WERI-Rb-1 (cell line): ENCODE data around the gene EFCAB6.

Experiments used
- DNase-seq: peaks from one replicate; pipeline ENCODE4 v3.0.0-alpha.2; 2020
- H3K27ac ChIP-seq: fragments of 250-450 bp; sonication (Bioruptor Pico); 2 replicates; pipeline ENCODE4 v1.5.1; 2020; ENCODE audit warnings: mild to moderate bottlenecking, moderate library complexity
- H3K27me3 ChIP-seq: fragments of 250-450 bp; sonication (Bioruptor Pico); 2 replicates; pipeline ENCODE4 v1.5.1; 2021; ENCODE audit warnings: mild to moderate bottlenecking, low read depth, moderate library complexity; ENCODE audit not compliant: insufficient read depth, severe bottlenecking
- H3K36me3 ChIP-seq: fragments of 250-450 bp; sonication (Bioruptor Pico); 2 replicates; pipeline ENCODE4 v1.5.1; 2020; ENCODE audit warnings: mild to moderate bottlenecking, moderate library complexity
- H3K4me3 ChIP-seq: 2 replicates; pipeline ENCODE4 v1.5.1; 2011; ENCODE audit warnings: low read depth, mild to moderate bottlenecking, control low read depth, low read length
- H3K9me3 ChIP-seq: fragments of 250-450 bp; sonication (Bioruptor Pico); 2 replicates; pipeline ENCODE4 v1.5.1; 2021; ENCODE audit warnings: mild to moderate bottlenecking, moderate library complexity; ENCODE audit not compliant: severe bottlenecking
- CTCF ChIP-seq: IDR thresholded peaks from 2 replicates; pipeline ENCODE4 v1.5.1; 2011; ENCODE audit warnings: low read depth, mild to moderate bottlenecking, control low read depth, inconsistent platforms, low read length

EFCAB6 gene

GRCh38 chr22:43529934-43530333 lies 282.2 kb downstream of the EFCAB6 start:
- H3K36me3 ChIP-seq, result no peaks in the 10 kb centered on the region
- no peak for TF ChIP-seq CTCF
- no peak overlapping the region for H3K27ac ChIP-seq
- no peak overlapping the region for H3K4me3 ChIP-seq
- no peak for DNase-seq
- no peaks in the 10 kb centered on the region for H3K9me3 ChIP-seq
- H3K27me3 ChIP-seq, result no peaks in the 10 kb centered on the region

- no peaks in the 10 kb centered on the region for H3K36me3 ChIP-seq
- no peak overlapping the region for H3K27ac ChIP-seq
- no peak for TF ChIP-seq CTCF
Observed at GRCh38 chr22:43529461-43529860, 282.6 kb downstream of the EFCAB6 start.

GRCh38 chr22:43528601-43529360 lies 283.3 kb downstream of the EFCAB6 start:
- H3K27me3 ChIP-seq, result no peaks in the 10 kb centered on the region

More at GRCh38 chr22:43529461-43529860, 282.6 kb downstream of the EFCAB6 start:
- no peaks in the 10 kb centered on the region for H3K9me3 ChIP-seq
- no peak for DNase-seq
- H3K4me3 ChIP-seq, result no peak overlapping the region
- H3K27me3 ChIP-seq, result no peaks in the 10 kb centered on the region

DNA sequence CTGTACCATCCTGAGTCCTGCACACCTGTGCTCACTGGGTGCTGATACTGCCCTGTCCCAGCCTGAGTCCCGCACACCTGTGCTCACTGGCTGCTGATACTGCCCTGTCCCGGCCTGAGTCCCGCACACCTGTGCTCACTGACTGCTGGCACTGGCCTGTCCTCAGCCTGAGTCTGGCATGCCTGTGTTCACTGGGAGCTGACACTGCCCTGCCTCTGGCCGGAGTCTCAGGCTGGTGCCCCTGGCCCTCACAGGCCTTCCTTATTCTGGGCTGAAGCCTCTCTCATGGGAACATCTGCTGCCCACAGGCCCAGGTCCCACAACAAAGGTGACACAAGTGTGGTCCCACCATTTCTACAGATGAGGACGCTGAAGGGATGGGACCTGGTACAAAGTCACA lies 285.2 kb downstream of the EFCAB6 start:
- H3K27ac ChIP-seq, result no peak overlapping the region
- TF ChIP-seq CTCF, result no peak
- no peak for DNase-seq
- no peaks in the 10 kb centered on the region for H3K27me3 ChIP-seq
- no peaks in the 10 kb centered on the region for H3K36me3 ChIP-seq
- no peaks in the 10 kb centered on the region for H3K9me3 ChIP-seq
- no peak overlapping the region for H3K4me3 ChIP-seq

More at GRCh38 chr22:43528601-43529360, 283.3 kb downstream of the EFCAB6 start:
- Histone ChIP-seq H3K4me3 (no peak overlapping the region), H3K36me3 (no peaks in the 10 kb centered on the region), H3K27ac (no peak overlapping the region), H3K9me3 (no peaks in the 10 kb centered on the region)
- TF ChIP-seq CTCF, result no peak
- DNase-seq, result no peak

GRCh38 chr22:43526117-43526655 lies 285.9 kb downstream of the EFCAB6 start:
- Histone ChIP-seq H3K4me3 (no peak overlapping the region), H3K9me3 (no peaks in the 10 kb centered on the region), H3K27ac (no peak overlapping the region), H3K27me3 (no peaks in the 10 kb centered on the region), H3K36me3 (no peaks in the 10 kb centered on the region)
- no peak for TF ChIP-seq CTCF
- no peak for DNase-seq

GRCh38 chr22:43521716-43522115 lies 290.4 kb downstream of the EFCAB6 start:
- Histone ChIP-seq H3K27me3 (no peaks in the 10 kb centered on the region), H3K4me3 (no peak overlapping the region), H3K9me3 (no peaks in the 10 kb centered on the region), H3K36me3 (no peaks in the 10 kb centered on the region), H3K27ac (no peak overlapping the region)
- DNase-seq, result no peak
- TF ChIP-seq CTCF, result no peak
